Breast epithelium (tissue), 3 donors: ENCODE data around the gene CLSTN2.

Experiments
- POLR2A ChIP-seq: fragments of 450-650 bp; IDR thresholded peaks from one replicate; pipeline ENCODE4 v1.6.1; 2016; ENCODE audit warnings: antibody characterized with exemption, mild to moderate bottlenecking, moderate library complexity
- POLR2AphosphoS5 ChIP-seq, 3 donors: sonication (generic); formaldehyde crosslinking; IDR thresholded peaks; one replicate each; pipeline ENCODE4 v1.6.1; 2017; ENCODE audit warnings: antibody characterized with exemption in 3 of 3
- TF ChIP-seq, protein P1 (sequence below), 3 donors: fragments of 450-650 bp; IDR thresholded peaks; one replicate each; pipeline ENCODE4 v1.5.1; 2016 to 2017; ENCODE audit warnings: antibody characterized with exemption in 3 of 3, mild to moderate bottlenecking in 3 of 3, moderate library complexity in 3 of 3

DNA sequence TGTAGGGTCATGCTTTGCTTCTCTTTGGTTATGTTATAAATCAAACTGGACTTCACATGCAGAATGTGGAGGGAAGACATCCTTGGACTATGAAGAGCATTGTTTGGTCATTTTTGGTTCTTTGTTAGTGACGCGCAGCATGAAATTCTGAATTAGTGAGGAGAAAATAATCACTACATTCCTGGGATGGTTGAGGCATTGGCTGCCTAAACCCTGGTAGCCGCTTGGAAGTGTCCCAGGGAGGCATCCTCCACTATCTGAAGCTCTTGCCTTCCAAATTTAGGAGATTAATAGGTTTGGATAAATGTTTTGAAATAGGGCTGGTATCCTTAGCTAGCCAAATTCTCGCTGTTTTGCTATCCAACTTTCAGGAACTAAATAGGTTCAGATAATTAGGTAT lies 96.2 kb downstream of the CLSTN2 start:
- TF ChIP-seq, protein P1, sequence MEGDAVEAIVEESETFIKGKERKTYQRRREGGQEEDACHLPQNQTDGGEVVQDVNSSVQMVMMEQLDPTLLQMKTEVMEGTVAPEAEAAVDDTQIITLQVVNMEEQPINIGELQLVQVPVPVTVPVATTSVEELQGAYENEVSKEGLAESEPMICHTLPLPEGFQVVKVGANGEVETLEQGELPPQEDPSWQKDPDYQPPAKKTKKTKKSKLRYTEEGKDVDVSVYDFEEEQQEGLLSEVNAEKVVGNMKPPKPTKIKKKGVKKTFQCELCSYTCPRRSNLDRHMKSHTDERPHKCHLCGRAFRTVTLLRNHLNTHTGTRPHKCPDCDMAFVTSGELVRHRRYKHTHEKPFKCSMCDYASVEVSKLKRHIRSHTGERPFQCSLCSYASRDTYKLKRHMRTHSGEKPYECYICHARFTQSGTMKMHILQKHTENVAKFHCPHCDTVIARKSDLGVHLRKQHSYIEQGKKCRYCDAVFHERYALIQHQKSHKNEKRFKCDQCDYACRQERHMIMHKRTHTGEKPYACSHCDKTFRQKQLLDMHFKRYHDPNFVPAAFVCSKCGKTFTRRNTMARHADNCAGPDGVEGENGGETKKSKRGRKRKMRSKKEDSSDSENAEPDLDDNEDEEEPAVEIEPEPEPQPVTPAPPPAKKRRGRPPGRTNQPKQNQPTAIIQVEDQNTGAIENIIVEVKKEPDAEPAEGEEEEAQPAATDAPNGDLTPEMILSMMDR (IDR thresholded peaks at IDR 0.05), result no peak
- TF ChIP-seq POLR2AphosphoS5 (IDR thresholded peaks at IDR 0.05) (no peak), POLR2A (no peak)
